Measurements from ENCODE around the gene MAOB. TPM values are rescaled to one million over a fixed set of nuclear protein-coding genes. Genes with fewer than 3 reads are reported as not detected.

Gene MAOB
- under 0.01 TPM in 1 of 2 replicates, not detected in the other for total RNA-seq

DNA sequence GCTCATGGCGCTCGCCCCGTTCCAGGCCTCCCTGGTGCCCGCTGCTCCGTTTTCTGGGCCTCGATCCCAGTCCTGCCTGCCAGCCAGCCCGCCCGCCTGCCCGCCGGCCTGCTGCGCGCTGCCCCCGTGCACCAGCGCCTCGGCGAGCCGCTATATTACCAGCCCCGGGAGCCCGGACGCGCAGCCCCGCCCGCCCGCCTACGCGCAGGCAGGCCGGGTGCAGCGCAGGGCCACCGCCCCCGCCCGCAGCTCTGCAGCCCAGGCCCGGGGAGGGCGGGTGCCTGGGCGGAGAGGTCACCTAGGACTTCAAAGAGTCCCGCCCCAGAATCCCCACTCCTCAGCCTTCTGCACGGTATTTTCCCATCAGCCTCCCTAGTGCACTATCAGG, at the start of gene MAOB:
MAOB (minus strand) TSS at position 157 of the 388 bp plus-strand sequence; CDS start at position 6, 151 bp downstream.

Other genes starting within 250 kb of the MAOB start
- 20.8 and 37.8 TPM in 2 replicates for gene MAOA, start 226.2 kb downstream of the MAOB start, total RNA-seq
- gene NDP, start 90.9 kb upstream of the MAOB start, total RNA-seq, result 0.15 and 1.3 TPM in 2 replicates

All from epithelial cell of umbilical artery (primary cell).